ENCODE data around the gene MIOX.
"Not testable (repeated sequence)": the region's sequence is repeated elsewhere in the genome, so short reads cannot be mapped to it uniquely, and the experiment has no call there.

The MIOX gene

GRCh38 chr22:50517495-50518260 lies 31.0 kb downstream of the MIOX start:
- no peak for DNase-seq (ENCODE audit: low read depth)

GRCh38 chr22:50518606-50519005 lies 31.9 kb downstream of the MIOX start:
- DNase-seq (ENCODE audit: low read depth): no peak

- no peak for DNase-seq (ENCODE audit: low read depth)
These were observed 32.5 kb downstream of the MIOX start for GRCh38 chr22:50519151-50519550.

GRCh38 chr22:50520184-50520583 lies 33.5 kb downstream of the MIOX start:
- not testable (repeated sequence) for DNase-seq (ENCODE audit: low read depth)

- DNase-seq (ENCODE audit: low read depth): no peak
These were observed 34.3 kb downstream of the MIOX start for GRCh38 chr22:50520826-50521453.

- DNase-seq (ENCODE audit: low read depth): no peak
These were observed 35.1 kb downstream of the MIOX start for GRCh38 chr22:50521710-50522109.

- no peak for DNase-seq (ENCODE audit: low read depth)
These were observed 35.6 kb downstream of the MIOX start for GRCh38 chr22:50522208-50522805.

- DNase-seq (ENCODE audit: low read depth): no peak
These were observed 36.3 kb downstream of the MIOX start for GRCh38 chr22:50522806-50523438.

GRCh38 chr22:50523458-50523805 lies 36.8 kb downstream of the MIOX start:
- no peak for DNase-seq (ENCODE audit: low read depth)

GRCh38 chr22:50523806-50524675 lies 37.4 kb downstream of the MIOX start:
- no peak for DNase-seq (ENCODE audit: low read depth)

GRCh38 chr22:50524676-50525103 lies 38.0 kb downstream of the MIOX start:
- no peak for DNase-seq (ENCODE audit: low read depth)

- peak; percentile 99 for DNase-seq (ENCODE audit: low read depth)
These were observed 38.6 kb downstream of the MIOX start, which contains the start of gene SCO2 for GRCh38 chr22:50525104-50525857. TSS of gene SCO2 (minus strand) at chr22:50525598. CDS start at chr22:50524411, 1,187 bp downstream.

GRCh38 chr22:50525858-50526107 lies 39.1 kb downstream of the MIOX start:
- DNase-seq (ENCODE audit: low read depth): no peak

GRCh38 chr22:50526108-50526833 lies 39.6 kb downstream of the MIOX start:
- peak; percentile 83 for DNase-seq (ENCODE audit: low read depth)

- no peak for DNase-seq (ENCODE audit: low read depth)
These were observed 40.5 kb downstream of the MIOX start for GRCh38 chr22:50526834-50527801.

- no peak for DNase-seq (ENCODE audit: low read depth)
These were observed 41.4 kb downstream of the MIOX start for GRCh38 chr22:50527921-50528681.

- no peak for DNase-seq (ENCODE audit: low read depth)
These were observed 42.2 kb downstream of the MIOX start for GRCh38 chr22:50528682-50529415.

GRCh38 chr22:50529416-50529896 lies 42.8 kb downstream of the MIOX start:
- no peak for DNase-seq (ENCODE audit: low read depth)
